A673 (cell line): ENCODE data around the gene MYO7B. TPM values are rescaled to one million over a fixed set of nuclear protein-coding genes. Genes with fewer than 3 reads are reported as not detected.

Source experiments
- BruUV-seq: library from RNA; stranded (reverse); fragments of 400-500 nt; replicated peaks from 2 replicates; lab custom pipeline; 2021; lab: Mats Ljungman, UMichigan
- CTCF ChIA-PET: fragments of 300-600 bp; sonication (Branson Sonifier 250); formaldehyde crosslinking; loops from one replicate; lab custom pipeline; 2022; ENCODE audit warnings: antibody characterized with exemption; lab: Charles Lee
- POLR2A ChIA-PET: fragments of 300-600 bp; sonication (Branson Sonifier 250); formaldehyde crosslinking; loops from one replicate; lab custom pipeline; 2022; ENCODE audit warnings: antibody characterized with exemption; ENCODE audit not compliant: low non-redundant PET; lab: Charles Lee
- DNase-seq: peaks from one replicate; pipeline ENCODE4 v3.0.0-alpha.2; 2015; ENCODE audit warnings: low spot score
- H3K27ac ChIP-seq: fragments of 200-600 bp; sonication (generic); 2 replicates; pipeline ENCODE4 v1.5.1; 2016; ENCODE audit warnings: mixed run types, low read depth, mild to moderate bottlenecking, mixed read lengths, antibody characterized with exemption, low read length; ENCODE audit not compliant: poor library complexity, severe bottlenecking
- H3K27me3 ChIP-seq: fragments of 200-600 bp; sonication (generic); replicated peaks from 2 replicates; pipeline ENCODE4 v1.6.1; 2017; ENCODE audit warnings: mixed run types, low read depth, mild to moderate bottlenecking, mixed read lengths, antibody characterized with exemption, low read length; ENCODE audit not compliant: insufficient read depth, poor library complexity
- H3K36me3 ChIP-seq: fragments of 200-600 bp; sonication (generic); 2 replicates; pipeline ENCODE4 v1.6.1; 2016; ENCODE audit warnings: mixed run types, mild to moderate bottlenecking, mixed read lengths, antibody characterized with exemption, low read length; ENCODE audit not compliant: insufficient read depth, poor library complexity, severe bottlenecking
- H3K4me1 ChIP-seq: fragments of 200-600 bp; sonication (generic); 2 replicates; pipeline ENCODE4 v1.6.1; 2017; ENCODE audit warnings: mixed run types, mild to moderate bottlenecking, mixed read lengths, antibody characterized with exemption, low read length; ENCODE audit not compliant: insufficient read depth, poor library complexity, severe bottlenecking
- H3K4me3 ChIP-seq: fragments of 200-600 bp; sonication (generic); 2 replicates; pipeline ENCODE4 v1.5.1; 2016; ENCODE audit warnings: low read depth, mixed run types, mild to moderate bottlenecking, mixed read lengths, low read length; ENCODE audit not compliant: poor library complexity, severe bottlenecking
- H3K9me3 ChIP-seq: fragments of 200-600 bp; sonication (generic); 2 replicates; pipeline ENCODE4 v1.6.1; 2016; ENCODE audit warnings: mixed run types, low read depth, mild to moderate bottlenecking, mixed read lengths, antibody characterized with exemption, low read length; ENCODE audit not compliant: poor library complexity, severe bottlenecking
- CTCF ChIP-seq: fragments of 300-800, 200-600 bp; sonication (generic); conservative IDR thresholded peaks from 2 replicates; pipeline ENCODE4 v1.5.1; 2017; ENCODE audit warnings: low read depth, mild to moderate bottlenecking, antibody characterized with exemption, low read length, moderate library complexity, mixed read lengths
- EZH2 ChIP-seq: fragments of 200-600 bp; sonication (generic); IDR thresholded peaks from 2 replicates; pipeline ENCODE4 v1.6.1; 2017; ENCODE audit warnings: borderline replicate concordance, low read depth, mild to moderate bottlenecking, mixed read lengths, antibody characterized with exemption, low read length; ENCODE audit not compliant: poor library complexity, severe bottlenecking
- intact Hi-C: fragments of 100-400 bp; cut with micrococcal nuclease; formaldehyde crosslinking; loops from one replicate; pipeline ENCODE4 v1.10.0; 2022; ENCODE audit not compliant: unreplicated experiment
- total RNA-seq: library from RNA; stranded (reverse); gene quantifications from 2 replicates; pipeline ENCODE4 v1.2.3, GENCODE V29; 2021

Gene MYO7B
- total RNA-seq, 1 experiment from 2014 or later, result 0.24 TPM

- intact Hi-C loops, result no loop called here
- H3K4me1 ChIP-seq, result no peaks in the 10 kb centered on the region
- H3K27ac ChIP-seq, result no peak overlapping the region
- ChIA-PET CTCF (no interaction called here), POLR2A (no interaction called here)
- H3K27me3 ChIP-seq, result no peaks in the 10 kb centered on the region
- no peak for DNase-seq
- peaks cover 3% of the 10 kb centered on the region for H3K9me3 ChIP-seq
- no peaks in the 10 kb centered on the region for H3K36me3 ChIP-seq
- TF ChIP-seq EZH2, result no peak
- no peak for TF ChIP-seq CTCF
- no peak overlapping the region for H3K4me3 ChIP-seq
- no TSS peak for BruUV-seq
Measured at GRCh38 chr2:127605691-127606263, 70.3 kb downstream of the MYO7B start.

- H3K27me3 ChIP-seq, result no peaks in the 10 kb centered on the region
- no peak for TF ChIP-seq EZH2
- POLR2A ChIA-PET, result no interaction called here
- H3K36me3 ChIP-seq, result no peaks in the 10 kb centered on the region
- no peak for DNase-seq
- no peak overlapping the region for H3K4me3 ChIP-seq
- CTCF ChIA-PET, result no interaction called here
- intact Hi-C loops, result no loop called here
- BruUV-seq, result no TSS peak
- peaks cover 3% of the 10 kb centered on the region for H3K9me3 ChIP-seq
- H3K4me1 ChIP-seq, result no peaks in the 10 kb centered on the region
- no peak overlapping the region for H3K27ac ChIP-seq
Measured at GRCh38 chr2:127606625-127607398, 71.3 kb downstream of the MYO7B start.

GRCh38 chr2:127607399-127607908 lies 72.0 kb downstream of the MYO7B start:
- TF ChIP-seq CTCF (no peak), EZH2 (no peak)
- intact Hi-C loops, result no loop called here
- ChIA-PET POLR2A (no interaction called here), CTCF (no interaction called here)
- DNase-seq, result no peak
- Histone ChIP-seq H3K36me3 (no peaks in the 10 kb centered on the region), H3K27ac (no peak overlapping the region), H3K9me3 (no peaks in the 10 kb centered on the region), H3K4me1 (no peaks in the 10 kb centered on the region), H3K27me3 (no peaks in the 10 kb centered on the region), H3K4me3 (no peak overlapping the region)
- no TSS peak for BruUV-seq
